Hindlimb muscle (tissue), 1 donor: ENCODE data around the gene F5. TPM values are rescaled to one million over a fixed set of nuclear protein-coding genes. Genes with fewer than 3 reads are reported as not detected.

Source experiments
- DNase-seq: peaks from one replicate; pipeline ENCODE4 v3.0.0-alpha.2; 2013
- polyA plus RNA-seq: library from polyadenylated mRNA; unstranded; fragments of 120-200 nt; gene quantifications from one replicate; pipeline ENCODE4 v1.2.1, GENCODE V29; 2013; ENCODE audit not compliant: insufficient read length

Gene F5
- polyA plus RNA-seq, 1 donor: 0.26 TPM

- no peak for DNase-seq
These were observed 1.8 kb upstream of the F5 start for GRCh38 chr1:169588112-169588511.

GRCh38 chr1:169586067-169586394 is 250 bp downstream of the F5 start:
- no peak for DNase-seq

GRCh38 chr1:169585181-169585580 is 1.1 kb downstream of the F5 start:
- no peak for DNase-seq

DNA sequence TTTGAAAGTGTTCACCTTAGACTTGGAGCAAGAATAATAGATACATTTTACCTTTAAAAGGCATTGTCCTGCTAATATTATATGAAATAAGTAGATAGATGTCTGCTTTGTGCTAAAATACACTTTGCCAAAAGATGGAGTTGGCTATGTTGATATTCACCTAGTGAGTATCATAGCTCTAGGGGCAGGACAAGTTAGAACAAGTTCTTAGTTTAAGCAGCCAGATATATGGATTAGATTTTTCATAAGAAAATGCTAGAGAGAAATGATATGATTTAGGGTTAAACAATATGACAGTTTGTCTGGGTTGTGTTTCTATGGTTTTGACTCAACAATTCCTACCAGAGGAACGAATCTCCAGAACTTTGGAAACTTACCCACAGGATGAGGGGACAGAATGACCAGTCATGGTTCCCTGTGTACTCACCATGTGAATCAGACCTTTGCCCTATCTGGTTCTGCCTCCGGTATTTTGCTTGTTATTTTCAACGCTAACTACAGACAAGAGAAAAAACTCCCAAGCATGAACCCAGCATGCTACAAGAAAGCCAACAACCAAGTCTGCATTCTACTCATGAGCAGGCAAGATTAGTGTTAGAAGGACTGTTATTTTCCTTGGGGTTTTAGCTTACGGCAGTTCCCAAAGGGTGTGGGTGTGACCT is 1.7 kb downstream of the F5 start:
- DNase-seq: no peak

GRCh38 chr1:169577981-169578738 is 8.1 kb downstream of the F5 start:
- no peak for DNase-seq

DNA sequence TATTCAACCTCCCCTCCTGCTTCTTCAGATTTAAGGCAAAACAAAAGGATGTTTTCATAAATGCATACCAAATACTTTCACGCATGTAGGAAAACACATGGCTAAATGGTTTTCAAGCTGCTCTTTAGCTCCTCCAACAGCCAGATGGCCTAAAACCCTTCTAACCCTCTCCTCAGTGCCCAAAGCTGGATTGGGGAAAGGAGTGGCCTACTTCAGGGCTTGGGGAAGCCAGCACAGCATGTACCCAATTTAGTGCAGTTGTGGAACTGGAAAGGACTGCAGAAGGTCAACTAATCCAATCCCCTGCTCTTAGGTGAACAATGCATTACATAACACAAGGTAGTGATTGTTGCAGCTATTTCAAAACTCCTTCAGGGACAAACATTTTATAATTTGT is 9.3 kb downstream of the F5 start:
- DNase-seq: no peak

- DNase-seq: no peak
These were observed 9.9 kb downstream of the F5 start for GRCh38 chr1:169576241-169576934.

- no peak for DNase-seq
These were observed 11.9 kb downstream of the F5 start for GRCh38 chr1:169574336-169574735.

GRCh38 chr1:169572187-169572586 is 14.1 kb downstream of the F5 start:
- no peak for DNase-seq

DNA sequence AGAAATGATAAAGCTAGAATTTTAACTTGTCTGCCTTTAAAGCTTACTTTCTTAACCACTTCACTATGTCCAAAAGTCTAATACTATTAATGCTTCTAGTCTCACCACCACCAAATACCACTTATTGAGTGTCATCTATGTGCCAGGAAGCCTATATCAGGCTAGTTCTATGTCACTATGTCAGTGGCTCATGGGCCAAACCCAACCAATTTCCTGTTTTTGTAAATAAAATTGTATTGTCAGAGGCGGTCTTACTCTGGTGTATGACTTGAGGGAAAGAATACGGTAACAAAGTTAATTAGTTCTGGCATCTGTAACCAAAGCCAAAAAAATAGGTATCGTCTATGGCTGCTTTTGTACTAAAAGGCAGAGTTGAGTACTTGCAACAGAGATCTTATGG is 14.8 kb downstream of the F5 start:
- no peak for DNase-seq

GRCh38 chr1:169570172-169570574 is 16.1 kb downstream of the F5 start:
- DNase-seq: no peak

GRCh38 chr1:169568497-169568896 is 17.8 kb downstream of the F5 start:
- no peak for DNase-seq

DNA sequence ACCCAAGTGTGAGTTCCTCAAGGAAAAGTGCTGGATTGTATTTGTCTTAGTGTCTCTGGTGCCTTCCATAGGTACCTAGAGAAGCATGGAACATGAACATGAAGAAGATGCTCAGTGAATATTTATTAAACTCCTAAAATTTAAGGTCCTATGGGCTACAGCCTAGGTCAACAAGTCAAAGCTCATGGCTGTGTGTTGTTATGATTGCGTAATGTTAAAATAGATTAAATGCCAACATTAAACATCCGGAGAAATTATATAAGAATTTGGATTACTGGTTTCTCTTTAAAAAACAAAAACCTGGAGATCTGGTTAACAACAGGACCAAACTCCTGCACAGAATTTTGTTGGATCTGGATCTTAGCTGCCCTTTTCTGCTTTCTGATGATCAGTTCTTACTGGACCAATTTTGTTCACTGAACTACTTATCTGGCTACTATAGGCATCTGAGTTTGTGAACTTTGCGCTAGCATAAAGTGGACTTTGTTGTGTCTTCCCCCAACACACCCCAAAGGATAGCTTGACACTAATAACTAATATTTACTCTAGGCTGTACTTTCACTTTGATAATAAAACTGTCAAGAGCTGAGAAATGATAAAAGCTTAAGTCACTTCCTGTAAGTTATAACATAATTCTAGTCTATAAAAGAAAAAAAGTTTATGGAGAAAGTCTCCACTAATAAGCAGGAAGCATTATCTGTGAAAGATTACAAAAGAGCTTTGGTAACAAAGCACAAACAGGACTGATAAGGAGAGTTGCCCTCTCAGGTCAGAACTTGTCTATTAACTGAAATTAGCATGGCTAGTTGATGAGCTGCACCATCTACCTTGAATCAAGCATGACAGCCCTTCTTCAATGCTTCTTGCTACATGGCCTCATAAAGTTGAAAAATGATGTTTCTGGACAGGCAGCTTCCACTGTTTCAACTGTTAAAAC is 20.7 kb downstream of the F5 start:
- no peak for DNase-seq

- DNase-seq: no peak
These were observed 22.6 kb downstream of the F5 start for GRCh38 chr1:169563650-169564049.

GRCh38 chr1:169563019-169563615 is 23.2 kb downstream of the F5 start:
- no peak for DNase-seq

- DNase-seq: no peak
These were observed 24.6 kb downstream of the F5 start for GRCh38 chr1:169561692-169562091.

- no peak for DNase-seq
These were observed 29.1 kb downstream of the F5 start for GRCh38 chr1:169557131-169557530.

DNA sequence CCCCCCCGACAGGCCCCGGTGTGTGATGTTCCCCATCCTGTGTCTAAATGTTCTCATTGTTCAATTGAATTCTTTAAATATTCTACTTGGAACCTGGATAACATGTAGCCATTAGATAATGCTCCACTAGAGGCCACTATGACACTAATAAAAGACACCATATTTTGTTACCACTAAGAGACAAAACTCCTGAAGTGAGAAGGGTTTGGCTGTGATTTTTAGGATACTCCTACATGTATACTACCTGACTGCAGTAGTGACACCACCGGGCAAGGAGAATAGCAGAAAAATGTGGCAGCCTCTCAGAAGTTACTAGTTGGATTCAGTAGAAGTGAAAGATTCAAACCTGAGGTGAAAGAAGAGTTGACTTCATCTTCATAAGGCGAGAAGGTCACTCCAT is 36.0 kb downstream of the F5 start:
- peak; percentile 30 for DNase-seq

- DNase-seq: no peak
These were observed 38.0 kb downstream of the F5 start for GRCh38 chr1:169548282-169548681.

DNA sequence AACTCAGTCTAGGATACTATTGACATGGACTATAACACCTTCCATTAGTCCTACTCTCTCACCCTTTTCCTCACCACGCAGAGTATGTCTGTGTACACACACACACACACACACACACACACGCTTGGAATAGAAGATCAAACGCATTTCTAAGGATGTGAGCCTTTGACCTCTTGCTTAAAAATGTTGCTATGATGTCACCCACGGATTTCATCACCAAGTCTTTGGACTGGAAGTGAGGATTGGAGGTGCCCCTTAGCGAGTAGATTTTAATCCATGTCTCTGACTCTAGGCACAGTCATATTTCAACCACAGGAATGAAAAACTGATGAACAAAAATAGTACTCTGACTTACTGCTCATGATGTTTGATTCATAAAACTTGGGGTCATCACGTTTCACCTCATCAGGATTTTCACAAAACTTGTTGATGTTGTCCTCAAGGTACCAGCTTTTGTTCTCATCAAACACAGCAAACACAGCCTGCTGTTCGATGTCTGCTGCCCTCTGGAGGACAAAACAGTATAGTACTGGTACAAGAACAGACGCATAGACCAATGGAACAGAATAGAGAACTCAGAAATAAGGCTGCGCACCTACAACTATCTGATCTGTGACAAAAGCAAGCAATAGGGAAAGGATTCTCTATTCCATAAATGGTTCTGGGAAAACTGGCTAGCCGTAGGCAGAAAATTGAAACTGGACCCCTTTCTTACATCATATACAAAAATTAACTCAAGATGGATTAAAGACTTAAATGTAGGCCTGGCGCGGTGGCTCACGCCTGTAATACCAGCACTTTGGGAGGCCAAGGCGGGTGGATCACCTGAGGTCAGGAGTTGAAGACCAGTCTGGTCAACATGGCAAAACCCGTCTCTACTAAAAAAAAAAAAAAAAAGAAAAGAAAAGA is 39.9 kb downstream of the F5 start:
- peak; percentile 74 for DNase-seq

GRCh38 chr1:169545472-169545871 is 40.8 kb downstream of the F5 start:
- DNase-seq: no peak
